ENCODE results near the gene PYROXD2. TPM values are rescaled to one million over a fixed set of nuclear protein-coding genes. Genes with fewer than 3 reads are reported as not detected.

Gene PYROXD2
- total RNA-seq, 2 experiments from 2014 or later: 8.5 to 9.8 TPM

DNA sequence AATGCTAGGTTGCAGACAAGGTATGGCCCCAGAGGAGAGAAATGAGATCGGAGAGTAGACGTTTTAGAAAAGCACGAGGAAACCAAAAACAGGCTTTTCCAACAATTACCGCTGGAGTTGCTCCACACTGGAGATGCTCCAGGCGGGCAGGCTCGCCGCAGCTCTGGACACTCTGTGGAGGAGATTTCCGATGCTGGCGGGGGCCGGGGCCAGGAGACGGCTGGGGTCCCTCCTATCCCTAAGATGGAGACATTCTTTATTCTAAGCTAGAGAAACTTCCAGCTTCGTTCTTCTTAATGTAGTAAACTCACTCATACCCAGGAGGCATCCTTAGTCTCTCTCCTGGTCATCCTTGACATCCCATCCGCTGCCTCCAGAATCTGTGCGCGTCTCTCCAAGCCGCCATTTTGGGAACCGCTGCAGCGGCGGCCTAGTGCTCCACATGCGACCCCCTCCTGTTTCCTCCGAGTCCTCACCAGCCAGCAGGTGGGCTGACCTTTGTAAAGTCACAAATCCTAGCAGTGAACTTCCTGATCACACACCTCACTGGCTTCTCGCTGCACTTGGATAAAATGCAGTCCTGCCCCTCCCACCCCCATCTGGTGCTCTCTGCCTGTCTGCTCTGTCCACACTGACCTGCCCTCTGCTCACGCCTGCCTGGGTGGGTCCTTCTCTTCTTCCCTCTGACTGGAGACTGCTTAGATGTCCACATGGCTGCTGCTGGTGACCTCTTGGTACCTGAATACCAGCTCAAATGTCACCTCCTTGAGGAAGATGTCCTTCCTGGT, 11.9 kb downstream of the PYROXD2 start:
- H3K27me3 ChIP-seq (ENCODE audit: control insufficient read depth in 1 of 2, insufficient read depth in 2 of 2, low read length in 2 of 2): no peaks in the 10 kb centered on the region
- intact Hi-C loops (cut with DNase I, micrococcal nuclease): no loop called here
- Mint-ChIP-seq H3K4me3 (no peak overlapping the region), H3K27me3 (no peaks in the 10 kb centered on the region), H3K36me3 (ENCODE audit: low read depth) (peaks cover 23% of the 10 kb centered on the region), H3K9me3 (no peaks in the 10 kb centered on the region), H3K27ac (no peak overlapping the region), H3K4me1 (ENCODE audit: low read depth) (no peaks in the 10 kb centered on the region)
- POLR2A ChIA-PET: no interaction called here
- H3K4me3 ChIP-seq (ENCODE audit: low read length): no peak overlapping the region
- ATAC-seq (ENCODE audit: poor library complexity) (no peak), DNase-seq (no peak)
- H3K4me1 ChIP-seq (ENCODE audit: insufficient read depth, low read length): no peaks in the 10 kb centered on the region
- CTCF ChIA-PET: no interaction called here
- no peak overlapping the region for H3K27ac ChIP-seq (ENCODE audit: low read depth in 1 of 2, low read length in 2 of 2)
- TF ChIP-seq CTCF (IDR thresholded peaks at IDR 0.05): no peak
- H3K9me3 ChIP-seq (ENCODE audit: control insufficient read depth in 1 of 2, insufficient read depth in 1 of 2, low read length in 2 of 2): peaks cover 0 to 3% of the 10 kb centered on the region in 2 experiments
- no peaks in the 10 kb centered on the region for H3K36me3 ChIP-seq (ENCODE audit: insufficient read depth, low read length)

DNA sequence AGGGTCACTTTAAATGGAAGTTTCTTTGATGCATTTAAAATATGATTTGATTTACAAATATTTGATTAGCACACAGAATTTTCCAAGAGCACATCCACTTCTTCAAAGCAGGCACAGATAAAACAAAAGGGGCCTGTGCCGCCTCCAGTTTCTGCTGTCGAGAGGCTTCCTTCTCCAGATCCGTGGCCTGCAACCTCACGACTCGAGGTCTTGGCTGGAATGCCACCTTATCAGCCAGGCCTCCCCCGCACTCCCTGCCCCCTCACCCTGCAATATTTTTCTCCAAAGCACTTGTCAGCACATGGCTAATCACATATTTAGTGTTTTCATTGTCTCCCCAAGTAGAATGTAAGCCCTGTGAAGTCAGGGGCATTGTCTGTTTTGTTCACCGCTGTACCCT, 12.5 kb downstream of the PYROXD2 start:
- Histone ChIP-seq H3K4me3 (ENCODE audit: low read length) (no peak overlapping the region), H3K4me1 (ENCODE audit: insufficient read depth, low read length) (no peaks in the 10 kb centered on the region), H3K27me3 (ENCODE audit: control insufficient read depth in 1 of 2, insufficient read depth in 2 of 2, low read length in 2 of 2) (no peaks in the 10 kb centered on the region), H3K27ac (ENCODE audit: low read depth in 1 of 2, low read length in 2 of 2) (no peak overlapping the region), H3K9me3 (ENCODE audit: control insufficient read depth in 1 of 2, insufficient read depth in 1 of 2, low read length in 2 of 2) (peaks cover 0 to 3% of the 10 kb centered on the region in 2 experiments), H3K36me3 (ENCODE audit: insufficient read depth, low read length) (no peaks in the 10 kb centered on the region)
- no peak for ATAC-seq (ENCODE audit: poor library complexity)
- peaks cover 25% of the 10 kb centered on the region for H3K36me3 Mint-ChIP-seq (ENCODE audit: low read depth)
- TF ChIP-seq CTCF (IDR thresholded peaks at IDR 0.05): no peak
- POLR2A ChIA-PET: no interaction called here
- no peak for DNase-seq
- H3K9me3 Mint-ChIP-seq: no peaks in the 10 kb centered on the region
- CTCF ChIA-PET: no interaction called here
- intact Hi-C loops (cut with DNase I, micrococcal nuclease): no loop called here
- no peak overlapping the region for H3K4me3 Mint-ChIP-seq
- H3K4me1 Mint-ChIP-seq (ENCODE audit: low read depth): no peaks in the 10 kb centered on the region
- H3K27ac Mint-ChIP-seq: no peak overlapping the region
- H3K27me3 Mint-ChIP-seq: no peaks in the 10 kb centered on the region

GRCh38 chr10:98400482-98400881, 14.5 kb downstream of the PYROXD2 start:
- no peak for TF ChIP-seq CTCF (IDR thresholded peaks at IDR 0.05)
- Histone ChIP-seq H3K27me3 (ENCODE audit: control insufficient read depth in 1 of 2, insufficient read depth in 2 of 2, low read length in 2 of 2) (no peaks in the 10 kb centered on the region), H3K27ac (ENCODE audit: low read depth in 1 of 2, low read length in 2 of 2) (no peak overlapping the region), H3K9me3 (ENCODE audit: control insufficient read depth in 1 of 2, insufficient read depth in 1 of 2, low read length in 2 of 2) (peaks cover 0 to 3% of the 10 kb centered on the region in 2 experiments), H3K4me3 (ENCODE audit: low read length) (no peak overlapping the region), H3K36me3 (ENCODE audit: insufficient read depth, low read length) (peaks cover 4% of the 10 kb centered on the region), H3K4me1 (ENCODE audit: insufficient read depth, low read length) (no peaks in the 10 kb centered on the region)
- H3K9me3 Mint-ChIP-seq: no peaks in the 10 kb centered on the region
- intact Hi-C loops (cut with DNase I, micrococcal nuclease): no loop called here
- ChIA-PET POLR2A (no interaction called here), CTCF (no interaction called here)
- no peak for ATAC-seq (ENCODE audit: poor library complexity)
- H3K4me1 Mint-ChIP-seq (ENCODE audit: low read depth): no peaks in the 10 kb centered on the region
- no peak overlapping the region for H3K27ac Mint-ChIP-seq
- H3K4me3 Mint-ChIP-seq: no peak overlapping the region
- no peaks in the 10 kb centered on the region for H3K27me3 Mint-ChIP-seq
- H3K36me3 Mint-ChIP-seq (ENCODE audit: low read depth): peaks cover 34% of the 10 kb centered on the region
- no peak for DNase-seq
